ENCODE results near the gene LINC01488.

Gene LINC01488

GRCh38 chr11:69436041-69436982, 45.2 kb upstream of the LINC01488 start:
- no peaks in the 10 kb centered on the region for H3K36me3 ChIP-seq (ENCODE audit: control insufficient read depth in 2 of 2, insufficient read depth in 1 of 2, low read length in 2 of 2)
- TF ChIP-seq ZNF585B (tag by site-specific recombination; IDR thresholded peaks at IDR 0.05) (no peak), ZNF692 (tag by site-specific recombination; IDR thresholded peaks at IDR 0.05) (no peak), ZSCAN16 (tag by site-specific recombination; IDR thresholded peaks at IDR 0.05) (no peak), ZNF354C (tag by site-specific recombination; IDR thresholded peaks at IDR 0.05; ENCODE audit: borderline replicate concordance, low read depth) (no peak), KLF16 (tag by site-specific recombination; IDR thresholded peaks at IDR 0.05) (no peak), ZNF23 (tag by site-specific recombination; IDR thresholded peaks at IDR 0.05; ENCODE audit: borderline replicate concordance) (no peak), ZNF558 (tag by site-specific recombination; IDR thresholded peaks at IDR 0.05) (no peak), ZNF521 (tag by site-specific recombination; IDR thresholded peaks at IDR 0.05) (no peak), SCRT1 (tag by site-specific recombination; IDR thresholded peaks at IDR 0.05; ENCODE audit: borderline replicate concordance) (no peak), EGR2 (tag by site-specific recombination; IDR thresholded peaks at IDR 0.05; ENCODE audit: low read depth) (no peak), TCF7L2 (IDR thresholded peaks at IDR 0.05; ENCODE audit: borderline replicate concordance, low read depth, low read length) (no peak), ZNF639 (tag by site-specific recombination; IDR thresholded peaks at IDR 0.05) (no peak), YY1 (tag by site-specific recombination; IDR thresholded peaks at IDR 0.05) (no peak), ZNF654 (tag by site-specific recombination; IDR thresholded peaks at IDR 0.05; ENCODE audit: low read depth) (no peak), PRDM2 (tag by site-specific recombination; IDR thresholded peaks at IDR 0.05; ENCODE audit: borderline replicate concordance) (no peak), OSR2 (tag by site-specific recombination; IDR thresholded peaks at IDR 0.05) (no peak), ZNF830 (tag by site-specific recombination; IDR thresholded peaks at IDR 0.05; ENCODE audit: low read depth) (no peak), ZNF2 (tag by site-specific recombination; IDR thresholded peaks at IDR 0.05) (no peak)
- H3K9me3 ChIP-seq (ENCODE audit: control insufficient read depth, insufficient read depth, low read depth, low read length), result no peaks in the 10 kb centered on the region
- POLR2A ChIA-PET, result interaction anchor here (0.7 kb wide), 1 partner anchor 846 kb away, joined by 4 read pairs; no protein-coding TSS in a partner anchor
- CTCF ChIA-PET, result interaction anchor here (1.0 to 1.2 kb wide), 2 partner anchors 144 to 305 kb away, joined by 3 to 4 read pairs; no protein-coding TSS in a partner anchor
- no peaks in the 10 kb centered on the region for H3K4me1 ChIP-seq (ENCODE audit: control insufficient read depth, insufficient read depth, low read length)
- no peak overlapping the region for H3K27ac ChIP-seq (ENCODE audit: extremely low read depth, low read depth, low read length)
- no peak overlapping the region for H3K4me3 ChIP-seq (ENCODE audit: low read depth, low read length)
